SU-DHL-6 (cell line): ENCODE results near the gene ARMC12.

Experiments
- H2AFZ ChIP-seq: fragments of 200-600 bp; sonication (generic); 2 replicates; pipeline ENCODE4 v1.6.1; 2014; ENCODE audit warnings: low read depth, mild to moderate bottlenecking, moderate library complexity, mixed read lengths, antibody characterized with exemption, low read length; ENCODE audit not compliant: severe bottlenecking
- H3F3A ChIP-seq: fragments of 200-600 bp; shearing (Covaris generic); 2 replicates; pipeline ENCODE4 v1.6.0; 2016; ENCODE audit warnings: antibody characterized with exemption, mild to moderate bottlenecking; ENCODE audit not compliant: insufficient read depth
- H3K27ac ChIP-seq: fragments of 200-600 bp; sonication (generic); 2 replicates; pipeline ENCODE4 v1.5.1; 2016; ENCODE audit warnings: low read depth, mild to moderate bottlenecking, low read length, moderate library complexity, mixed read lengths
- H3K27me3 ChIP-seq: fragments of 200-600 bp; sonication (generic), shearing (Covaris generic); 2 replicates; pipeline ENCODE4 v1.6.0; 2014; ENCODE audit warnings: mild to moderate bottlenecking, low read length
- H3K36me3 ChIP-seq: fragments of 200-600 bp; sonication (generic); 2 replicates; pipeline ENCODE4 v1.6.1; 2014; ENCODE audit warnings: mild to moderate bottlenecking, low read length, mixed read lengths
- H3K4me2 ChIP-seq: fragments of 300-600, 200-600 bp; shearing (Covaris generic), sonication (generic); 2 replicates; pipeline ENCODE4 v1.6.0; 2014; ENCODE audit warnings: low read length, low read depth, mild to moderate bottlenecking; ENCODE audit not compliant: poor library complexity, severe bottlenecking
- H3K4me3 ChIP-seq: fragments of 200-600 bp; sonication (generic); 2 replicates; pipeline ENCODE4 v1.5.1; 2014; ENCODE audit warnings: antibody characterized with exemption, low read length, mild to moderate bottlenecking, mixed read lengths; ENCODE audit not compliant: insufficient read depth, poor library complexity, severe bottlenecking
- H3K79me2 ChIP-seq: fragments of 200-600 bp; sonication (generic); 2 replicates; pipeline ENCODE4 v1.6.1; 2014; ENCODE audit warnings: mild to moderate bottlenecking, low read length, moderate library complexity; ENCODE audit not compliant: insufficient read depth
- H3K9ac ChIP-seq: fragments of 200-600 bp; sonication (generic); 2 replicates; pipeline ENCODE4 v1.7.0; 2014; ENCODE audit warnings: mild to moderate bottlenecking, low read length
- H3K9me2 ChIP-seq: fragments of 200-600 bp; sonication (generic); replicated peaks from 2 replicates; pipeline ENCODE4 v1.6.1; 2014; ENCODE audit warnings: low read length; ENCODE audit not compliant: insufficient read depth
- H3K9me3 ChIP-seq: fragments of 200-600 bp; sonication (generic); 2 replicates; pipeline ENCODE4 v1.6.1; 2014; ENCODE audit warnings: low read length, mixed read lengths; ENCODE audit not compliant: insufficient read depth
- H4K20me1 ChIP-seq: fragments of 200-600 bp; sonication (generic); 2 replicates; pipeline ENCODE4 v1.6.1; 2014; ENCODE audit warnings: low read depth, mild to moderate bottlenecking, antibody characterized with exemption, low read length, moderate library complexity, mixed read lengths
- EZH2phosphoT487 ChIP-seq: fragments of 200-600 bp; sonication (generic), shearing (Covaris generic); conservative IDR thresholded peaks from 2 replicates; pipeline ENCODE4 v1.6.1; 2018; ENCODE audit warnings: mild to moderate bottlenecking, antibody characterized with exemption, low read length, moderate library complexity, mixed read lengths
- TF ChIP-seq, protein P1 (sequence below): fragments of 200-600 bp; sonication (generic); IDR thresholded peaks from one replicate; pipeline ENCODE4 v1.5.1; 2017; ENCODE audit warnings: antibody characterized with exemption, mild to moderate bottlenecking, low read length, moderate library complexity; ENCODE audit not compliant: insufficient read depth, poor library complexity, severe bottlenecking

The ARMC12 gene

GRCh38 chr6:35698858-35699257 lies 38.0 kb upstream of the ARMC12 start:
- Histone ChIP-seq H3K4me2 (no peak overlapping the region), H3K4me3 (no peak overlapping the region), H3K36me3 (peaks cover 4% of the 10 kb centered on the region; the same call in 1 of the 2 replicates), H3K9me2 (no peaks in the 10 kb centered on the region), H3F3A (no peaks in the 10 kb centered on the region), H3K9me3 (peaks cover 4% of the 10 kb centered on the region; the same call in 1 of the 2 replicates), H3K27me3 (no peaks in the 10 kb centered on the region), H3K9ac (no peak overlapping the region), H3K27ac (no peak overlapping the region), H2AFZ (no peak overlapping the region), H4K20me1 (no peaks in the 10 kb centered on the region), H3K79me2 (no peaks in the 10 kb centered on the region)
- TF ChIP-seq EZH2phosphoT487, result no peak
- TF ChIP-seq, protein P1, sequence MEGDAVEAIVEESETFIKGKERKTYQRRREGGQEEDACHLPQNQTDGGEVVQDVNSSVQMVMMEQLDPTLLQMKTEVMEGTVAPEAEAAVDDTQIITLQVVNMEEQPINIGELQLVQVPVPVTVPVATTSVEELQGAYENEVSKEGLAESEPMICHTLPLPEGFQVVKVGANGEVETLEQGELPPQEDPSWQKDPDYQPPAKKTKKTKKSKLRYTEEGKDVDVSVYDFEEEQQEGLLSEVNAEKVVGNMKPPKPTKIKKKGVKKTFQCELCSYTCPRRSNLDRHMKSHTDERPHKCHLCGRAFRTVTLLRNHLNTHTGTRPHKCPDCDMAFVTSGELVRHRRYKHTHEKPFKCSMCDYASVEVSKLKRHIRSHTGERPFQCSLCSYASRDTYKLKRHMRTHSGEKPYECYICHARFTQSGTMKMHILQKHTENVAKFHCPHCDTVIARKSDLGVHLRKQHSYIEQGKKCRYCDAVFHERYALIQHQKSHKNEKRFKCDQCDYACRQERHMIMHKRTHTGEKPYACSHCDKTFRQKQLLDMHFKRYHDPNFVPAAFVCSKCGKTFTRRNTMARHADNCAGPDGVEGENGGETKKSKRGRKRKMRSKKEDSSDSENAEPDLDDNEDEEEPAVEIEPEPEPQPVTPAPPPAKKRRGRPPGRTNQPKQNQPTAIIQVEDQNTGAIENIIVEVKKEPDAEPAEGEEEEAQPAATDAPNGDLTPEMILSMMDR, result no peak

- no peaks in the 10 kb centered on the region for H3K79me2 ChIP-seq
- peaks cover 14% of the 10 kb centered on the region; the same call in 1 of the 2 replicates for H3K9me3 ChIP-seq
- no peak overlapping the region for H2AFZ ChIP-seq
- no peak overlapping the region for H3K9ac ChIP-seq
- peaks cover 5% of the 10 kb centered on the region; the same call in 1 of the 2 replicates for H3K36me3 ChIP-seq
- H3K4me2 ChIP-seq, result no peak overlapping the region
- H4K20me1 ChIP-seq, result no peaks in the 10 kb centered on the region
- no peaks in the 10 kb centered on the region for H3K27me3 ChIP-seq
- peaks cover 4% of the 10 kb centered on the region; the same call in 1 of the 2 replicates for H3F3A ChIP-seq
- H3K9me2 ChIP-seq, result no peaks in the 10 kb centered on the region
- H3K27ac ChIP-seq, result no peak overlapping the region
- no peak overlapping the region for H3K4me3 ChIP-seq
- no peak for TF ChIP-seq EZH2phosphoT487
- TF ChIP-seq, protein P1, result no peak
Measured at GRCh38 chr6:35703554-35703953, 33.3 kb upstream of the ARMC12 start.

- Histone ChIP-seq H3K4me2 (no peak overlapping the region), H3K27ac (no peak overlapping the region), H3K36me3 (peaks cover 5% of the 10 kb centered on the region; the same call in 1 of the 2 replicates), H3K27me3 (no peaks in the 10 kb centered on the region), H3K4me3 (no peak overlapping the region), H3F3A (peaks cover 4% of the 10 kb centered on the region; the same call in 1 of the 2 replicates), H3K9me2 (no peaks in the 10 kb centered on the region), H3K79me2 (no peaks in the 10 kb centered on the region), H3K9me3 (peaks cover 14% of the 10 kb centered on the region; the same call in 1 of the 2 replicates), H3K9ac (no peak overlapping the region), H2AFZ (no peak overlapping the region), H4K20me1 (no peaks in the 10 kb centered on the region)
- TF ChIP-seq, protein P1, result no peak
- no peak for TF ChIP-seq EZH2phosphoT487
Measured at GRCh38 chr6:35706468-35706867, 30.4 kb upstream of the ARMC12 start.
